KOPT-K1 (cell line): ENCODE results near the gene ENOX2.
A peak's percentile ranks its signal among the peaks of the same experiment; 100 is the strongest.

ENCODE experiments used
- H3K27ac ChIP-seq: fragments of 200-600 bp; sonication (generic); 2 replicates; pipeline ENCODE4 v1.5.1; 2016; ENCODE audit warnings: antibody characterized with exemption, mild to moderate bottlenecking, low read depth, low read length; ENCODE audit not compliant: poor library complexity, severe bottlenecking
- H3K36me3 ChIP-seq: fragments of 200-600 bp; sonication (generic); 2 replicates; pipeline ENCODE4 v1.5.1; 2017; ENCODE audit warnings: antibody characterized with exemption, mild to moderate bottlenecking, low read length, moderate library complexity; ENCODE audit not compliant: insufficient read depth
- H3K9me3 ChIP-seq: fragments of 200-600 bp; sonication (generic); 2 replicates; pipeline ENCODE4 v1.5.1; 2017; ENCODE audit warnings: antibody characterized with exemption, low read length, mild to moderate bottlenecking; ENCODE audit not compliant: insufficient read depth, poor library complexity, severe bottlenecking

Gene ENOX2

GRCh38 chrX:130896026-130896425 is 7.0 kb downstream of the ENOX2 start:
- Histone ChIP-seq H3K27ac (no peak overlapping the region), H3K36me3 (peaks cover 7% of the 10 kb centered on the region; the same call in 1 of the 2 replicates), H3K9me3 (no peaks in the 10 kb centered on the region)

- Histone ChIP-seq H3K36me3 (0 out of 2 replicates have a peak, but pooled peaks cover 1% of the 10 kb centered on the region), H3K27ac (no peak overlapping the region), H3K9me3 (no peaks in the 10 kb centered on the region)
Measured at GRCh38 chrX:130895299-130895698, 7.7 kb downstream of the ENOX2 start.

- Histone ChIP-seq H3K9me3 (no peaks in the 10 kb centered on the region), H3K27ac (no peak overlapping the region), H3K36me3 (no peaks in the 10 kb centered on the region)
Measured at GRCh38 chrX:130893356-130894085, 9.5 kb downstream of the ENOX2 start.

DNA sequence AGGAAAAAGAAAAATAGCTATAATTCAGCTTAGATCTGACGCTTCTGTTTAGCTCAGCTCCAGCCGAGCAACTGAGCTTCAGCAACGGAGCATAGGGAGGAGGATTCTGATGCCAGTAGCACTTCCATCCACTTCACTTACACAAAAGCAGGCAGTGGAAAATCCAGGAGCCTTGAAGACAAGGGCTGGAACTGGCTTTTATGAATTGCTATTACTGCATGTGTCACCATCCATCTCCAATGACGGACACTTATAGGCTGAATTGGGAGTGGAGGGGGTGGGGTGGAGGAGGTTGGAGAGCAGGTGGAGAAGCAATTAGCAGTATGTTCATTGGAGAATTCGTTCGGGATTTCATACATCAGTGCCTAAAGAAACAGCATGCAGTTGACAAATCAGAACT is 15.6 kb downstream of the ENOX2 start:
- H3K27ac ChIP-seq: no peak overlapping the region
- H3K36me3 ChIP-seq: no peaks in the 10 kb centered on the region
- H3K9me3 ChIP-seq: no peaks in the 10 kb centered on the region

DNA sequence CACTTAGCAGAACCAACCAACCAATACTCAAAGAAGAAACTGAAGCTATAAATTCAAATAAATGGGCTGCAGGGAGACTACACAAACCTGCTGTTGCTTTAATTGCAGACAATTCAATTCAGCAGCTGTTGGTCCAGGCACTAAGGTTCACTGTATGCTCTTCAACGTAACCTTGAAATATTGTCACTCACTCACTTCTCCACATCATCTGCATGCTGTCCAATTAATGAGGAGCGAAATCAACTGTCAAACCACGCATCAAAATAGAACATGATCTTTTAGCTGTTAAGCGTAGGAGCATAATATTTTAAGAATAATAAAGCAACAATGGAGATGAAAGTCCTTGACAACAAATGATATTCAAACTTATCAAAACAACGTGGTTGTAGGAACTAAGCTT is 17.0 kb downstream of the ENOX2 start:
- Histone ChIP-seq H3K9me3 (no peaks in the 10 kb centered on the region), H3K27ac (peak overlapping the region; percentile 20), H3K36me3 (no peaks in the 10 kb centered on the region)

DNA sequence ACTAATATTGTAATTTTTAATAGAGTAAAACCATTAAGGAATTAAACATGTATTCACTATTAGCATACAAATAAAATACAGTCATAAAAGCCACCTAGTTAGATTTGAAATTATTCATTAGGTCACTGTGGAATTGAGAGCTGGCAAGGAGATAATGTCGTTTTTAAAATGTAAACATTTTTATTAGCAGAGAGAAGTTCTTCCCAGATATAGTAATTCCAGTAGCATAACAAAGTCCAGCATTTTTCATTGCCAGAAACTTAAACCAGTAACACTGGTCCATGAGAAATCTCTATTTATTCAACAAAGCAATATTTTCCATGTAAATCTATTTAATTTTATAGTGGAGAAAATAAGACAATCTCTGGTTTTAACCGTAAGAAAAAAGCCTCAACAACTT is 17.5 kb downstream of the ENOX2 start:
- H3K27ac ChIP-seq: peak overlapping the region; percentile 20
- H3K36me3 ChIP-seq: no peaks in the 10 kb centered on the region
- H3K9me3 ChIP-seq: no peaks in the 10 kb centered on the region

DNA sequence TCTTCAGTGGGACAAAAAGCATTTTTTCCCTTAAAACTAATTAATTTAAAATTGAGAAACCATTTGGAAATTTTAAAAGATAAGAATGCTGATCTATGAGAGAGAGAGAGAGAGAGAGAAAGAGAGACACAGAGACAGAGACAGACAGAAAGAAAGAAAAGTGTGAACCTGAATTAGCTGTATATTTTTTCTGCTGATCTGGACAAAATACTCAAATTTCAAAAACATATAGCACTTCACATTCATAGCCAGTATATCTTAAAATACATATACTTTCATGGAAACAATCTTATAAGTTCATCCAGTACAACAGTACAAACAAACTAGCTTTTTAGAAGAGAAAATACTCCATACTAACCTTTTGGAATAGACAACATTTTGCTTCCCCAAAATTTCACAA is 18.4 kb downstream of the ENOX2 start:
- no peaks in the 10 kb centered on the region for H3K36me3 ChIP-seq
- H3K27ac ChIP-seq: no peak overlapping the region
- no peaks in the 10 kb centered on the region for H3K9me3 ChIP-seq

- Histone ChIP-seq H3K9me3 (peaks cover 14% of the 10 kb centered on the region), H3K27ac (no peak overlapping the region), H3K36me3 (no peaks in the 10 kb centered on the region)
Measured at GRCh38 chrX:130879869-130880268, 23.1 kb downstream of the ENOX2 start.

DNA sequence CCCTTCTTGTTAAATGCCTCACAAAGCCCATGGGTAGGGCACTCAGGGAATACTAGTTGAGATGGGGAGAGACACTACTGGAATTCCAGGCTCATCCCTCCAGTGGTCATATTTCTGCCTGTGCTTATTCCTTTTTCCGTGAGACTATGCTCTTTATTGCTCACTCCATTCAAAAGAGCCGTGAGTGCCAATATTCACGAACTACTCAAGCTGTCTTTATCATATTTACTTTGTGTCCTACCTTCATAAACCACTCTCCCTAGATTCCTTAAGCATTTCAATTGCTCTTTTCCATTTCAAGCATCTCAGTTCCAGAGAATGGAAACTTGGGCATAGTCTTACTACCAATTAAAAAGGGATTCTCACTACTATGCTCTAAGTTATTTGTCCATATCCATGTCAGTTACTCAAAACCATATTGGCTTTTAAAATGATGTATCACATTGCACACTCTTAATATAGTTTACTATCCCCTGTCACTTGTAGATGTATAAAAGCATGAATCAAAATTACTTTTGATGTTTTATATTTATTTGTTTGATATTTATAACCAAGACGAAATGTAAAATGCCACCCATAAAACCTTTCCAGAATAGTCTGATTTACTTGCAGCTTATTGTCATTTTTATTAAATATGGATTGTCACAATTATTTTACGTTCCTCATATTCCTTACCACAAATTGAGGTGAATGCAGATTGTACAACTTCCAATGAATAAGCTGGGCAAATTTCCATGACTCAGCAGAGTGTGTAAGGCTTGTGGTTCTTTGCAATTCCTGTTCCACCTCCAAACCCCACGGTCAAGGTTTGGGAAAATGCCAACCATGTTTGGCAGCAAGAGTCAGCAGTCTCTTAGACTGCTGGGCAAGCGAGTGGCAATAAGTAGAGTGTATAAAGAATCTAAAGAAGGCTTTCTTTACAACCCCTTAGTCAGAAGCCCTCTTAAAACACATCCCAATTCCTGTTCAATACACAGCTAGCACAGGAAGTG is 24.4 kb downstream of the ENOX2 start:
- peaks cover 14% of the 10 kb centered on the region for H3K9me3 ChIP-seq
- no peaks in the 10 kb centered on the region for H3K36me3 ChIP-seq
- no peak overlapping the region for H3K27ac ChIP-seq

GRCh38 chrX:130877892-130878341 is 25.1 kb downstream of the ENOX2 start:
- Histone ChIP-seq H3K9me3 (peaks cover 14% of the 10 kb centered on the region), H3K36me3 (no peaks in the 10 kb centered on the region), H3K27ac (no peak overlapping the region)

- Histone ChIP-seq H3K27ac (no peak overlapping the region), H3K9me3 (peaks cover 14% of the 10 kb centered on the region), H3K36me3 (no peaks in the 10 kb centered on the region)
Measured at GRCh38 chrX:130876226-130876625, 26.8 kb downstream of the ENOX2 start.

- peaks cover 14% of the 10 kb centered on the region for H3K9me3 ChIP-seq
- no peaks in the 10 kb centered on the region for H3K36me3 ChIP-seq
- no peak overlapping the region for H3K27ac ChIP-seq
Measured at GRCh38 chrX:130874751-130875150, 28.3 kb downstream of the ENOX2 start.

DNA sequence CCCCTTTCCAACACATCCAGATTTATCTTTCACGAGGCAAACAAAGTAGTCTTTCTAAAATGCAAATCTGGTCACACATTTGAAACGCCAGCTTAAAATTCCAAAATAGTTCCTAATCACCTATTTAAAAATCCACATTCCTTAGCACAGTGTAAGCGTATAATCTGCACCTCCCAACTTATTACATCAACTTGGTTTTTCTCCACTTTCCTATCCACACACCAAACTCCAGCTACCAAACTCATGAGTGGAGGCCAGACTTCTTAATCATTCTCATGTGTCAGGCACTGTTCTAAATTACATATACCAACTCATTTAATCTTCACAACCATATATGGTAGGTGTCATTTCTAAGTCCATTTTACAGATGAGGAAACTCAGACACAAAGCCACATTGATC is 33.8 kb downstream of the ENOX2 start:
- Histone ChIP-seq H3K9me3 (no peaks in the 10 kb centered on the region), H3K27ac (no peak overlapping the region), H3K36me3 (no peaks in the 10 kb centered on the region)

GRCh38 chrX:130861462-130861861 is 41.5 kb downstream of the ENOX2 start:
- Histone ChIP-seq H3K27ac (no peak overlapping the region), H3K36me3 (no peaks in the 10 kb centered on the region), H3K9me3 (no peaks in the 10 kb centered on the region)

DNA sequence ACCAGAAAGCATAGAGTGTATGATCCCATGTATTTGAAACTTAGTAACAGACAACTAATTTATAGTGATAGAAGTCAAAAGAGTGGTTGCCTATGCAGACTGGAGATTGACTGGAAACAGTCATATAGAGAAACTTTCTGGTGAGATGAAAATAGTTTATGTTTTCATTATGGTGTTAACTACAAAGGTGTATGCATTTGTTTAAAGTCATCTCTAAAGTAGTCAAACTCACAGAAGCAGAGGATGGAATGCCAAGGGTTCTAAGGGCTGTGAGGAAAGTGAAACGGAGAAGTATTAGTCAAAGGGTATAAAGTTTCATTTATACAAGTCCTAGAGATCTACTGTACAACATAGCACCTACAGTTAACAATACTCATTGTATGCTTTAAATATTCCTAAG is 45.8 kb downstream of the ENOX2 start:
- Histone ChIP-seq H3K36me3 (no peaks in the 10 kb centered on the region), H3K27ac (no peak overlapping the region), H3K9me3 (no peaks in the 10 kb centered on the region)
